Brain microvascular endothelial cell (primary cell): ENCODE data around the gene AHSG.

ENCODE experiments used
- DNase-seq: peaks from one replicate; pipeline ENCODE4 v3.0.0-alpha.2; 2020
- H3K27ac ChIP-seq: fragments of 250-450 bp; sonication (Bioruptor Pico); 2 replicates; pipeline ENCODE4 v1.5.1; 2020; ENCODE audit warnings: mild to moderate bottlenecking, moderate library complexity
- H3K27me3 ChIP-seq: fragments of 250-450 bp; sonication (Bioruptor Pico); replicated peaks from 2 replicates; pipeline ENCODE4 v1.5.1; 2020; ENCODE audit warnings: mild to moderate bottlenecking
- H3K36me3 ChIP-seq: fragments of 250-450 bp; sonication (Bioruptor Pico); replicated peaks from 2 replicates; pipeline ENCODE4 v1.5.1; 2020; ENCODE audit warnings: mild to moderate bottlenecking
- H3K4me3 ChIP-seq: 2 replicates; pipeline ENCODE4 v1.5.1; 2011; ENCODE audit warnings: low read depth, mild to moderate bottlenecking, control low read depth, low read length, moderate library complexity
- in situ Hi-C: cut with HindIII; loops from 2 replicates; pipeline ENCODE4 v1.10.0; 2017; ENCODE audit warnings: low sequenced_read_pairs, low pct_ligation_motif_present
- TF ChIP-seq, protein P1 (sequence below): IDR thresholded peaks from 2 replicates; pipeline ENCODE4 v1.5.1; 2011; ENCODE audit warnings: low read depth, mild to moderate bottlenecking, moderate library complexity, low read length, control low read depth, inconsistent platforms; ENCODE audit errors: missing control alignments

The AHSG gene

DNA sequence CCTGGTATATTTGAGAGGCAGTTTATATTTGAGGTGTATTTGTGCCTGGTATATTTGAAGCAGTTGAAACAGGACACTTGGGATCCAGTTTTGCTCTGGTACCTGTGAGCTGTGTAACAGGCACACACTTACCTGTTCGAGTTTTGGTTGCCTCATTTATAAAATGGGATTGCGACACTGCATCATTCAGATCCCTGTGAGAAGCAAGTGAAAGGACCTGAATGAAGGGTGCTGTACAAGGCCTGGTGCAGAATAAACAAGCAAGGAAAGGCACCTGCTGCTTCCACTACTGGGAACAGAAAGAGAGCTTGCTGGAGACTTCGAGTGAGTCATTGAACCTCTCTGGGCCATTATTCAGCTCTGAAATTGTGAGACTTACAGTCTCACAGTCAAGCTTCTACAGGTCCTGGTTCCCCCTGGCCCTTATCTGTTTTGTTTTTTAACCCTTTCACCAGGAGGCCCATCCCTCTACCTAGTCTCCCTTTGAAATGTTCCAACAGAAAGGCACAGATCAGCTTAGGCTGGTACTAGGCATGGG lies 38.9 kb downstream of the AHSG start:
- in situ Hi-C loops = no loop called here
- no peak overlapping the region for H3K4me3 ChIP-seq

DNA sequence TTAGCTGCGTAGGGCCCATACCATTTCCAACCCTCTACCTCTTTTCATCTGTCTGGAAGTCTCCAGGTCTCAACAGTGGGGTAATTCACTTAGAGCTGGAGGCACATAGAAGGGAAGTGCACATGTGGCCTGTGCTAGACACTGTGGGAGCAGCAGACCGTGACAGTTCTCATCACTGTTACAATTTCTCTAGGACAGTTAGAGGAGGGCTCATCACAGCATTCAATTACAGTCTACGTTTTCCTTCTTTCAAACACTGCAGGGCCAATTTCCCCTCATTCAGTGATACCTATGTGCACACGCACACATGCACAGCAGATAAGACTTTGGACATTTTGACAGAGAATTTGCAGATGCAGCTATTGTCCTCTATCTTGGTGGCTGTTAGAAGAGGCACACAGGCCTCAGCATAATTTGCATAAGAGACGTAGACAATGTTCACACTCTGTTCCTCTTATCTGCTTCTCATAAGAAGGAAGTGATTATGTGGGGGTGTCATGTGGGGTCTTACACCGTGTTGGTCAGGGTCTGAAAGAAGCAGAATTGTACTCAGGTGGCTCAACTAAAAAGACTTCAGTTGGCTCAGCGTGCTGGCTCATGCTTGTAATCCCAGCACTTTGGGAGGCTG lies 40.3 kb downstream of the AHSG start:
- Histone ChIP-seq H3K27me3 (no peaks in the 10 kb centered on the region), H3K4me3 (no peak overlapping the region), H3K36me3 (no peaks in the 10 kb centered on the region), H3K27ac (no peak overlapping the region)
- in situ Hi-C loops = no loop called here
- TF ChIP-seq, protein P1, sequence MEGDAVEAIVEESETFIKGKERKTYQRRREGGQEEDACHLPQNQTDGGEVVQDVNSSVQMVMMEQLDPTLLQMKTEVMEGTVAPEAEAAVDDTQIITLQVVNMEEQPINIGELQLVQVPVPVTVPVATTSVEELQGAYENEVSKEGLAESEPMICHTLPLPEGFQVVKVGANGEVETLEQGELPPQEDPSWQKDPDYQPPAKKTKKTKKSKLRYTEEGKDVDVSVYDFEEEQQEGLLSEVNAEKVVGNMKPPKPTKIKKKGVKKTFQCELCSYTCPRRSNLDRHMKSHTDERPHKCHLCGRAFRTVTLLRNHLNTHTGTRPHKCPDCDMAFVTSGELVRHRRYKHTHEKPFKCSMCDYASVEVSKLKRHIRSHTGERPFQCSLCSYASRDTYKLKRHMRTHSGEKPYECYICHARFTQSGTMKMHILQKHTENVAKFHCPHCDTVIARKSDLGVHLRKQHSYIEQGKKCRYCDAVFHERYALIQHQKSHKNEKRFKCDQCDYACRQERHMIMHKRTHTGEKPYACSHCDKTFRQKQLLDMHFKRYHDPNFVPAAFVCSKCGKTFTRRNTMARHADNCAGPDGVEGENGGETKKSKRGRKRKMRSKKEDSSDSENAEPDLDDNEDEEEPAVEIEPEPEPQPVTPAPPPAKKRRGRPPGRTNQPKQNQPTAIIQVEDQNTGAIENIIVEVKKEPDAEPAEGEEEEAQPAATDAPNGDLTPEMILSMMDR = no peak
- DNase-seq = no peak

More for the DNA sequence above, 38.9 kb downstream of the AHSG start:
- Histone ChIP-seq H3K27ac (no peak overlapping the region), H3K27me3 (no peaks in the 10 kb centered on the region), H3K36me3 (no peaks in the 10 kb centered on the region)
- DNase-seq = no peak
- TF ChIP-seq, protein P1 = no peak

DNA sequence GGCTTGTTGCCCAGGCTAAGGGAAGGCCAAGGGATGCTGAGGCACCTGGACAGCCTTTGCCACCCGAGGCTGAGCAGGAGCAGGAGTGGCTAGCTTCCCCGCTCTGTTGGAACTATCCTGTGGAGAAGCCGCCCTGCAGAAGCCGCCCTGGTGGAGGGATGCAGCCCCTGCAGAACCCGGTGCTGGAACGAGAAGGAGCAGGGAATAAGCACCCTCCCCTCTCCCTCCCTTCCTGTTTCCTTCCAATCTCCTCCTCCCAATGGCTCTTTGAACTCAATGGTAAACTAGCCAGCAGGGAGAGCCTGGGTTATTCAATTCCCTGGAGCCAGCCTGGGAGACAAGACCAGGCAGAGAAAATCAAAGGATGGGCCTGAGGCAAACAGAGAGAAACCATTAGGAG lies 41.1 kb downstream of the AHSG start:
- TF ChIP-seq, protein P1 = peak; percentile 44
- H3K27me3 ChIP-seq = no peaks in the 10 kb centered on the region
- H3K27ac ChIP-seq = no peak overlapping the region
- in situ Hi-C loops = no loop called here
- no peak overlapping the region for H3K4me3 ChIP-seq
- H3K36me3 ChIP-seq = no peaks in the 10 kb centered on the region
- DNase-seq = no peak

DNA sequence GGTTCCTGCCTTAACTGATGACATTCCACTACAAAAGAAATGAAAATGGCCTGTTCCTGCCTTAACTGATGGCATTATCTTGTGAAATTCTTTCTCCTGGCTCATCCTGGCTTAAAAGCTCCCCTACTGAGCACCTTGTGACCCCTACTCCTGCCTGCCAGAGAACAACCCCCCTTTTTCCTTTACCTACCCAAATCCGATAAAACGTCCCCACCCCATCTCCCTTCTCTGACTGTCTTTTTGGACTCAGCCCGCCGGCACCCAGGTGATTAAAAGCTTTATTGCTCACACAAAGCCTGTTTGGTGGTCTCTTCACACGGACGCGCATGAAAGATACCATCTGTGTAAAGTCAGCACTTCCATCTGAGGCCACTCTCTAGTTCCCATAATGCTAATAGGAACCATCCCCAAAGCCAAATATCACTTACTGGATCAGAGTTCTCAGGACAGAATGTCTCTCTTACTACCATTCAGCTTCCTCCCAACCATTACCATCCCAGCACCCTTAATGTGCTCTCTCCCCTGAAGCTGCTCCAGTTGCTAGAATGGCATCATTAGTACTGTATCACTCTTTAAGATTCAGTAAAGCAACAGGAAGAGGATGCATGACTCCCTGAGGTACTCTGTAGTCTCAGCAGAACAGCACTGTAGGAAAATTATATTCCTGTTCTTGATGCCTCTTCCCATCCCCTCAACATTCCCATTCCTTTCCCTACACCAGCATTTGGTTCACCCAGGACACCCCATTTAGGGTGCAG lies 50.7 kb downstream of the AHSG start:
- TF ChIP-seq, protein P1 = no peak
- in situ Hi-C loops = no loop called here
- no peak overlapping the region for H3K27ac ChIP-seq
- H3K27me3 ChIP-seq = no peaks in the 10 kb centered on the region
- H3K36me3 ChIP-seq = no peaks in the 10 kb centered on the region
- H3K4me3 ChIP-seq = no peak overlapping the region
- DNase-seq = no peak

DNA sequence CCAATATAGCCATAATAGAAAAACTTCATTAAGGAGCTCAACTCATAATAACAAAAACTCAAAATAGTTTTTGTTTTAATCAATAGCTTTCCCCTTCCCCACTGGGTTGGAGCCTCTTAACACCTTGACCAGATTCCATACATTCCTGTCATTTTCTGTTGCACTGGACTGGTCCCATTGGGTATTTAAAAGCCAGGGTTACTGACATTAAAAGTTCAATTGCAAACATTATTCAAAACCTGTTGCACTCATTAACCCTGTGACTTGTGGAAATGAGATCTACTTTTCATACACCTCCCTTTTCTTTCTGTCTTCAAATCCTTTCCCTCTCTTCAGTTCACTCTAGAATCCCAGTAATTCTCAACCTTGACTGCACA lies 51.2 kb downstream of the AHSG start:
- DNase-seq = no peak
- H3K36me3 ChIP-seq = no peaks in the 10 kb centered on the region
- TF ChIP-seq, protein P1 = no peak
- H3K4me3 ChIP-seq = no peak overlapping the region
- no peaks in the 10 kb centered on the region for H3K27me3 ChIP-seq
- in situ Hi-C loops = no loop called here
- H3K27ac ChIP-seq = no peak overlapping the region
